ENCODE data around the gene FAM170B.

Gene FAM170B

GRCh38 chr10:49096890-49097445 lies 36.9 kb downstream of the FAM170B start:
- no peak for DNase-seq

- DNase-seq, result no peak
These were observed 39.2 kb downstream of the FAM170B start for GRCh38 chr10:49094646-49095045.

- no peak for DNase-seq
These were observed 39.9 kb downstream of the FAM170B start for GRCh38 chr10:49093922-49094321.

GRCh38 chr10:49092477-49092876 lies 41.3 kb downstream of the FAM170B start:
- DNase-seq, result no peak

DNA sequence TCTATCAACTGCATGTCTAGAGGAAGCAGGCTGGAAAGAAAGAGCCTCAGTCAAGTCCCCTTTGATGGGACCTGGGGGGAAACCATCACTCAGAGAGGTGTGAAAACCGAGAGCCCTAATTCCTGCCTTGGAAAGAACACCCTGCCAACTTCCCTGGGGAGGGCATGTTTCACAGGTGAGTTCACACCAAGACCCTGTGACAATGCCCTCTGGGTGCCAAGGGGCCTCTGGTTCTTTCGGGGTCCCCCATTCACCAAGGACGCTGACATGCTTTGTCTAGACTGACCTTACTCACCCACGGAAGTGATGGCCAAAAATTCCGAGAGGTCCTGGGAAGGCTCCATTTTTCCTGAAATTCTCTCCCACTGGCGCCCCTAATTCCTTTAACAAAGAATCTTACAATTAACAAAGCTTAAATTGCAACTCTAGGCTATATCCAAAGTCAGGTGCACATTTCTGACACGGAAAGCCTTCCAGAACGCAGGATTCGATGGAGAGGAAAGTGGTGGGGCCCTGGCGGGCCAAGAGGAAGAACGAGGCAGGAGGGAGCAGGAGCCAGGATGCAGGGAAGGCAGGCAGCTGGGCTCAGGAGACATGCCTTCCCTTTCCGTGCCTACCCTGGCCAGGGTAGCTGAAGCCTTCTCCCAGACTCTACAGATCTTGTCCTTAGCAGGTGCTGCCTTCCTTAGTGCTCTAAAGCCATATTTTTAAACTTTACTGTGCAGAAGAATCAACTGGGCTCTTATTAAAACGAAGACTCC lies 42.2 kb downstream of the FAM170B start:
- no peak for DNase-seq

DNA sequence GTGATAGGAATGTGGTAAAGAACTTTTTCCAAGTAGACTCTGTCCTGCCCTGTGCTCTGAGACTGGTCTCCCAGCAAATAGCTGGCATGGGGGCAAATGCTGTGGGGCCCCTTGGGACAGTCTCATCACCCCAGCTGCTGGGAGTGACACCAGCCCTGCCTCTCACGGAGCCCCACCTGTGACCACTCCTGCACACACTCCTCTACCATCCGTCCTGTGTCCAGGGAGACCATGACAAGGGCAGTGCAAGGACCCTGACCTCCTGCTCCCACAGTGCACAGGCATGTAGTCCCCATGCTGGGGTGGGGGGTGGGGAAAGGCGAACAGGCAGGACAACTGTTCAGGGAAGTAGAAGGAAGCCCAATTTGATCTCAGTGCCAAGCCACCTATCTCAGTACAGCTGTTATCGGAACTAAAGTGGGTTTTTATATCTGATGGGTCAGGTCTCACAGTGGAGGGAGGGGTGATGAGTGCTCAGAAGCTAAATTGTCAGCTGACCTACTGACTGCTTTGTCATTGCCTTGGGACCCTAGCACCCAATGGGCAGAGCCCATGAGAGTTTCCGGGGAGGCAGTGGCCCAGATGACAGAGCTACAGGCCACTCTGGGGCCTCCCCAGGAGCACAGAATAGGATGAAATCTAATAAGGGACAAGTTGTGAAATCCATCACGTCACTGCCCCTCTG lies 43.0 kb downstream of the FAM170B start:
- DNase-seq, result no peak

DNA sequence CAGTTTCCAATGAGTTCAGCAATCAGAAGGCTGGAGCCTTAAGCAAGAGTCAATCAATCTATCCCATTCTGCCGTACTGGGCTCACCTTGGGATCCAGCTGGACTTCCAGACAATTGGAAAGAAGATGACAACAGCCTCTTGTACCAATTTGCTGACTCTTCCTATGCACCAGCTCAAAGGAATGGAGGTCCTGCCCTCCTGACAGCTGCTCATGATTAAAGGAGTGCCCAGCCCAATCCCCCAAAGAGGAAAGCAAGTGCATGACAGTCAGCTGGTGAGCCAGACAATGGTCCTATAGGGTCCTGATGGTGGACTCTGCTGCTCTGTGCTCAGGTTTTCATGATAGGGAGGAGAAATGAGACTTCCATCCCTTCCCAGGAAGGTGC lies 43.6 kb downstream of the FAM170B start:
- no peak for DNase-seq

- no peak for DNase-seq
These were observed 44.1 kb downstream of the FAM170B start for GRCh38 chr10:49089557-49090188.

DNA sequence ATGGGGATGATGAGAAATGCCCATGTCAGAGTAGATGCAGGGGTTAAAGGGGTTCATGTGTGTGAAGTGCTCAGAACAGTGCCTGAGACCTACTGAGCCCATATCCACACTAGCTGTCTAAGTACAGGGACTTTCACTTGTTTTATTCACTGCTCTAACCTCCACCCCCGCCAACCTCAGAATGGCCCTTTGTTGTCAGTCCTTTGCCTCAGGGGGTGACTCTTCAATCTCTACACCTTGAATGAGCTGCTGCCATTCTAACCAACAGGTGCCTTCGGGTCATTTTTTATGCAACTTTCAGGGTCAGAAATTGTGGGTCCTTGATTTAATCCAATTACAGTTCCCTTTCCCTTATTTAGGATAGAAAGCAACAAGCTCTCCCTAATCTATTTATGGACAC lies 44.7 kb downstream of the FAM170B start:
- DNase-seq, result no peak

DNA sequence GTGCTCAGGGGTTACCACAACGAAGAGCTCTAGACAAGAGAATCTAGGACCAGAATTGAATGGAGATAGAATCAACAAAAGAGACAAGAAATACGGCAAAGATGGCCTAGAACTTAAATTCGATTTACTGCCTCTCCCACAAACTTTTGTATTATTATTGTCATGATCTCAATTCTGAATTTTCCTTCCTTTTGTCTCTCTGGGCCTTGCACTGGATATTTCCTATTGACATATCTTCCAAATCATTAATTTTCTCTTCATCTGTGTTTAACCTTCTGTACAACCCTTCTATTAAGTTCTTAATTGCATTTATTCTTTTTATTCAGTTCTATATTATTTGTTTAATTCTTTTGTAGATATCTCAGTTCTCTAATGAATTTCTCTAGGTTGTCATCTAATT lies 46.9 kb downstream of the FAM170B start:
- DNase-seq, result no peak

- DNase-seq, result no peak
These were observed 50.6 kb downstream of the FAM170B start for GRCh38 chr10:49083261-49083660.

GRCh38 chr10:49082766-49083165 lies 51.1 kb downstream of the FAM170B start:
- DNase-seq, result no peak

DNA sequence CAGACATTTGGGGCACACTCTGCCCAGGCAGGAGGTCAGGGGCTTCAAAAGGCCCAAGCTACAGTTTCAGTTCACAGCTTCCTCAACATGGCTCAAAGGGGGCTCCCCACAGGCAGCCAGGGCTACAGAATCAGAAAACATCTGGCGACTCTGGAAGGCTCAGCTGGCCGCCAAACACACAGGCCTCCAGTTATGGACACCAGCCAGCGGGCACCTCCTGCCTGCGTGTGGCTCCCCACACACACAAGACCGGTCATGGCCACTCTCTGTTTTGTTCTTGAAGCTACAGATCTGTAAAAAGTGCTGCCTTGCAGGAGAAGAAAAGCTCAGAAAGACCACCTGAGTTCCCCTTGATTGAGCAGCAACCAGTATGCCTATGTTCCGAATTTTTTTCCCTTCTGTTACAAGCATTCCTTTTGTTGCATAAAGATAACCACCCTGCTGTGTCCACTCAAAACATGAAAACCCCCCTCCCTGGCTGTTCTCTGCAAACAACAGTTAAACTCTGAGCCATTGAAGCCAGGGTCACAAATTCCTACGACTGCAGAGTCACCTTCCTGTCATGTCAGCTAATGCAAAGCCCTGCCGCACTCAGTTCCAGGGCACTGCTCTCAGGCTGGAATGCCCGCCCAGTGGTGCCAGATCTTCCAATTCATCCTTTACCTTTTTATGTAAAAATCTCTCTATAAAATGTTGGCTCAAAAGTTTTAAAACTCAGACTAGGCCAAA lies 52.1 kb downstream of the FAM170B start:
- no peak for DNase-seq
